ENCODE data around the gene ZNF77.

Gene ZNF77

DNA sequence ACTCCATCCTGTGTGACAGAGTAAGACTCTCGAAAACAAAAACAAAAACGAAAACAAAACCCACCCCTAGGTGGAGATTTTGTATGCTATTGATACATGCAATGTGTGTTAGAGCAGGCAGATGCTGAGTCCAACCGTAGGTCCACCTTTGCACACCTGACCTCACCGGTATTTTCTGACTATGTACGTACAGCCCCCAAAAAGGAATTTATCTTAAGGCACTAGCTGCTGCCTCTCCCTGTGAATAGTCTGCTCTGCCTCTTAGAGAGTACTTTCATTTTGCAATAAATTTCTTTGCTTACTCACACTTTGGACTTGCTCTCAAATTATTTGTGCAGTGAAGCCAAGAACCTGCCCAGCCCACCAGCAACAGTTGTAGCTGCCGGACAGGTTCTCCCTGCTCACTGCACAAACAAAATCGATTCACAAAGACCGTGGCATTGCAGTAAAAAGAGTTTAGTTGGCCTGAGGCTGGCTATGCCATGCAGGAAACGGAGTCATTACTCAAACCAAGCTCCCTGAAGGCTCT is 8.2 kb upstream of the ZNF77 start:
- no peak for DNase-seq
- Mint-ChIP-seq H3K27ac (no peak overlapping the region), H3K4me1 (peaks cover 18% of the 10 kb centered on the region), H3K9me3 (no peaks in the 10 kb centered on the region), H3K36me3 (ENCODE audit: low read depth) (peaks cover 10% of the 10 kb centered on the region), H3K27me3 (ENCODE audit: low read depth, poor library complexity) (peaks cover 29% of the 10 kb centered on the region), H3K4me3 (no peak overlapping the region)
- TF ChIP-seq, protein P1, sequence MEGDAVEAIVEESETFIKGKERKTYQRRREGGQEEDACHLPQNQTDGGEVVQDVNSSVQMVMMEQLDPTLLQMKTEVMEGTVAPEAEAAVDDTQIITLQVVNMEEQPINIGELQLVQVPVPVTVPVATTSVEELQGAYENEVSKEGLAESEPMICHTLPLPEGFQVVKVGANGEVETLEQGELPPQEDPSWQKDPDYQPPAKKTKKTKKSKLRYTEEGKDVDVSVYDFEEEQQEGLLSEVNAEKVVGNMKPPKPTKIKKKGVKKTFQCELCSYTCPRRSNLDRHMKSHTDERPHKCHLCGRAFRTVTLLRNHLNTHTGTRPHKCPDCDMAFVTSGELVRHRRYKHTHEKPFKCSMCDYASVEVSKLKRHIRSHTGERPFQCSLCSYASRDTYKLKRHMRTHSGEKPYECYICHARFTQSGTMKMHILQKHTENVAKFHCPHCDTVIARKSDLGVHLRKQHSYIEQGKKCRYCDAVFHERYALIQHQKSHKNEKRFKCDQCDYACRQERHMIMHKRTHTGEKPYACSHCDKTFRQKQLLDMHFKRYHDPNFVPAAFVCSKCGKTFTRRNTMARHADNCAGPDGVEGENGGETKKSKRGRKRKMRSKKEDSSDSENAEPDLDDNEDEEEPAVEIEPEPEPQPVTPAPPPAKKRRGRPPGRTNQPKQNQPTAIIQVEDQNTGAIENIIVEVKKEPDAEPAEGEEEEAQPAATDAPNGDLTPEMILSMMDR (IDR thresholded peaks at IDR 0.05), result no peak

DNA sequence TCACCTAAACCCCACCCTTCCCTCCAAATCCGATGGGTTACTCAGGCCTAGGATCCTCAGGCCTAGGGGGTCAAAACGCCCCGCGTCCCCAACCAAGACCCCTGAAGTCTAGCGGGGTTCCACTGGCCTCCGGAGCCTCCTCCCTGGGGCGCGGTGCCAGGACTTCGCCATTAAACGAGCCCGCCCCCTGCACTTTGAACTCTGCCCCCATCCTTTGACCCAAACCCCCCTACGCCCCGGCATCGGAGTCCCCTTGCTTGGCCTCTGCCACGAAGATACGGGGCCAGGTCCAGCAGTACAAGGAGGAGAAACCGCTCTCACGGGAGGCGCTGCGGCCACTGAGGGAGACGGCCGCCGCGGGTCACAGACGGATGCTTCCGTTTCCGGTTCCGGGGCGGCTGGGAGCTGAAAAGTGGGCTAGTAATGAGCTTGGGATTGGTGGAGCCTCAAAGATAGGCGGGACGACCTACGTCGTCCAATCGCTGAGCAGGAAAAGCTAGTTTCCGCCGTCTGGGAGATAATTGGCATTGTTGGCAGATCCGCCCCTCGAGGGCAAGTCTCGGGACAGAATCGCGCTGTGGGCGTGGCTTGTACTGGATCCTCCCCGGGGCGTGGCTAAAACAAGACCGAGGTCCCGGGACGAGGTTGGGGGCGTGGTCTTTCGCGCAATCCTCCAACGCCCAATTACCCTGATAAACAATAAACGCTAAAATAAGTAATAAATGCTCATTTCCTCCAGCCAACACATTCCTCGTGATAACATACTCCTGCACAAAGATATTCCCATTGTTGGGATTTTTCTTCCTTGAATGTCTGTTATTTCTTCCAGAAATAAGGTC is 5.7 kb upstream of the ZNF77 start:
- TF ChIP-seq, protein P1 (IDR thresholded peaks at IDR 0.05), result no peak
- Mint-ChIP-seq H3K9me3 (no peaks in the 10 kb centered on the region), H3K4me3 (peak overlapping the region; percentile 98), H3K4me1 (peaks cover 18% of the 10 kb centered on the region), H3K27me3 (ENCODE audit: low read depth, poor library complexity) (peaks cover 18% of the 10 kb centered on the region), H3K36me3 (ENCODE audit: low read depth) (peaks cover 16% of the 10 kb centered on the region), H3K27ac (peak overlapping the region; percentile 98)
- peak; percentile 100 for DNase-seq

DNA sequence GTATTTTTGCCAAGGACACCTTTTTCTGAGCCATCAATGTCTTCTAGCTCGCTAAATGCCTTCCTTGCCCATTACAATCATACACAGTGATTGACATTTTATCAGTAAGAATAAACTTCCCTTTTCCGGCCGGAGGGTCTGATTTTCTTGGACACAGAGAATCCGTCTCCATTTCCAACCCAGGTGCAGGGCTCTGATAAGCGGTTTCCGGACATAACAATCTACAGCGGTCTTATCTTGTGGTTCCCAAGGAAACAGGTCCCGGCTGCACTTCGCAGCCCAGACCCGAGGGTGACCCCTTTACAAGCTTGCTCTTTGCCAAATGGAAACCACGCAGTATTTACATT is 5.1 kb upstream of the ZNF77 start:
- H3K27ac Mint-ChIP-seq, result peak overlapping the region; percentile 98
- TF ChIP-seq, protein P1 (IDR thresholded peaks at IDR 0.05), result no peak
- peaks cover 15% of the 10 kb centered on the region for H3K27me3 Mint-ChIP-seq (ENCODE audit: low read depth, poor library complexity)
- H3K9me3 Mint-ChIP-seq, result no peaks in the 10 kb centered on the region
- H3K4me3 Mint-ChIP-seq, result peak overlapping the region; percentile 98
- peaks cover 16% of the 10 kb centered on the region for H3K36me3 Mint-ChIP-seq (ENCODE audit: low read depth)
- H3K4me1 Mint-ChIP-seq, result peaks cover 18% of the 10 kb centered on the region
- peak; percentile 18 for DNase-seq

DNA sequence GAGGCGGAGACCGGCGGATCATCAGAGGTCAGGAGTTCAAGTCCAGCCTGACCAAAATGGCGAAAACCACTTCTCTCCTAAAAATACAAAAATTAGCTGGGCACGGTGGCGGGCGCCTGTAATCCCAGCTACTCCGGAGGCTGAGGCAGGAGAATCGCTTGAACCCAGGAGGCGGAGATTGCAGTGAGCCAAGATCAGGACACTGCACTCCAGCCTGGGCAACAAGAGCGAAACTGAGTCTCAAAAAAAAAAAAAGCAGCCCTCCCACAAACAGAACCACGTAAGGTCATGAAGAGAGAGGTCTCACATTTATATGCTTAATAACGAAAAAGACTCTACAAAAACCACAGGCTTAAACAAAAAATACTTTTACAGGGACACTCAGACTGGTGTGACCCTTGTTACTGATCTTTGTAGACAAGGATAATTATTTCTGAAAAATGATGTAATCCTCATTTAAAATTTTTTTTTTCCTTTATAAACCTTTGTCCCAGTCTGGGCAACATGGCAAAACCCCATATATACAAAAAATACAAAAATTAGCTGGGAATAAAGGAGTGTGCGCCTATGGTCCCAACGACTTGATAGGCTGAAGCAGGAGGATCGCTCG is 909 bp upstream of the ZNF77 start:
- peaks cover 11% of the 10 kb centered on the region for H3K27me3 Mint-ChIP-seq (ENCODE audit: low read depth, poor library complexity)
- no peak for DNase-seq
- peaks cover 18% of the 10 kb centered on the region for H3K36me3 Mint-ChIP-seq (ENCODE audit: low read depth)
- no peak overlapping the region for H3K27ac Mint-ChIP-seq
- peaks cover 26% of the 10 kb centered on the region for H3K4me1 Mint-ChIP-seq
- peak overlapping the region; percentile 90 for H3K4me3 Mint-ChIP-seq
- TF ChIP-seq, protein P1 (IDR thresholded peaks at IDR 0.05), result no peak
- peaks cover 6% of the 10 kb centered on the region for H3K9me3 Mint-ChIP-seq

DNA sequence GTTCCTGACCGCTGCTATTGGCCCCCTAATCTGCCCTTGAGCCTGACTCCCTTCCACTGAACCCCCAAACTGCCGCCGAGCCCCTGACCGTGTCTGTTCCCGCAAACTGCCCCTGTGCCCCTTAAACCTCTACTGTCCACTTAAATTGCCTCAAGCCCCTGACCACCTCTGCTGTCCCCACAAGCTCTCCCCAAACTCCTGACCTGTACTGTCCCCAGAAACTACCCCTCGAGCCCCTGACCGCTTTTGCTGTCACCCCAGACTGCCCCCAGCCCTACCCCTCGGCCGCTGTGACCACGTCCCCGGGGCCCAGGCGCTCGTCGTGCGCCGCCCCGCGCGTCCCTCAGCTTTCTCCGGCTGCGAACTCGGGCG is 382 bp downstream of the ZNF77 start:
- peaks cover 11% of the 10 kb centered on the region for H3K27me3 Mint-ChIP-seq (ENCODE audit: low read depth, poor library complexity)
- H3K4me1 Mint-ChIP-seq, result peaks cover 15% of the 10 kb centered on the region
- no peak for DNase-seq
- peaks cover 24% of the 10 kb centered on the region for H3K36me3 Mint-ChIP-seq (ENCODE audit: low read depth)
- H3K27ac Mint-ChIP-seq, result no peak overlapping the region
- H3K9me3 Mint-ChIP-seq, result peaks cover 12% of the 10 kb centered on the region
- TF ChIP-seq, protein P1 (IDR thresholded peaks at IDR 0.05), result no peak
- H3K4me3 Mint-ChIP-seq, result peak overlapping the region; percentile 90
